NCI-H2196 treated with DMSO at 0.1 percent for 48 hours (cell line): ENCODE results near the gene CC2D2A.
"Not testable (repeated sequence)": the region's sequence is repeated elsewhere in the genome, so short reads cannot be mapped to it uniquely, and the experiment has no call there.

ENCODE experiments used
- DNase-seq: peaks from one replicate; lab custom pipeline; 2025; ENCODE audit not compliant: unreplicated experiment; lab: John Stamatoyannopoulos, UW

CC2D2A gene

GRCh38 chr4:15556511-15557092 lies 86.9 kb downstream of the CC2D2A start:
- DNase-seq, result no peak

GRCh38 chr4:15557786-15558550 lies 88.3 kb downstream of the CC2D2A start:
- no peak for DNase-seq

- DNase-seq, result no peak
Measured at GRCh38 chr4:15558561-15558960, 88.9 kb downstream of the CC2D2A start.

- no peak for DNase-seq
Measured at GRCh38 chr4:15562114-15562513, 92.4 kb downstream of the CC2D2A start.

- DNase-seq, result no peak
Measured at GRCh38 chr4:15562623-15563022, 92.9 kb downstream of the CC2D2A start.

GRCh38 chr4:15563871-15564270 lies 94.2 kb downstream of the CC2D2A start:
- no peak for DNase-seq

DNA sequence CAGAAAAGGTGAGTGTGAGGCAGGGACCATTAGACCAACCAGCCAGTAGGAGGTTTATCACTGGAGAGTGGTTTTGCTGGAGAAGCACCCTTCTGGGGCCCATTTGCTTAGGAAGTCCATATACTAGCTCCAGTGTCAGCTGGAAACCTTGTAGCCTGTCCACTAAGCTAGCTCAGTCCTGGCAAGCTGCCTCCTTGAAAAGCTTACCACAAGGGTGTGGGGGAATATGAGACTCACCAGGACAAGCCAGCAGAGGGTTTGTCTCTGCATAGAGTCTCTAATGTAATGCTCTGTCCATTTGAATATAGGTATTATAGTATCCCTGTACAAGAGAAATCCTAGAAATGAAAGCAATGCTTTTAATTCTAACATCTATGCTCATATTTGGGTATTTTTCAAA lies 99.1 kb downstream of the CC2D2A start:
- no peak for DNase-seq

DNA sequence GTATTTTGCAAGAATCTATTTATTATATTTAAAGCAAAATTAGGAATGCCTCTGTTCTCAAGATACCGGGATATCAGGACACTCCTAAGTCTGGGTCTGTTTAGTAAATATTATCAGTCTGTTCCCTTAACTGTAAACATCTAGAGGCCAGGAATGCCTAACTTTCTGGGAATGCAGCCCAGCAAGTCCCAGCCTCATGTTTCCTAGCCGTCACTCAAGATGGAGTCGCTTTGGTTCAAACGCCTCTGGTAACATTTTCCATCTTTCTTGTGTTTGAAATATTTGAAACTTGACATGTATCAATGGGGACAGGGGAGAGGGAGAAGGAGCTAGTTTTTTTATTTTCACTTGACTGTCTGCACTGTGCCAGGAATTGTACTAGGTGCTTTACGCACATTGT lies 100.1 kb downstream of the CC2D2A start:
- no peak for DNase-seq

GRCh38 chr4:15575966-15576365 lies 106.3 kb downstream of the CC2D2A start:
- DNase-seq, result no peak

- DNase-seq, result no peak
Measured at GRCh38 chr4:15577508-15577907, 107.8 kb downstream of the CC2D2A start.

GRCh38 chr4:15584785-15585184 lies 115.1 kb downstream of the CC2D2A start:
- no peak for DNase-seq

DNA sequence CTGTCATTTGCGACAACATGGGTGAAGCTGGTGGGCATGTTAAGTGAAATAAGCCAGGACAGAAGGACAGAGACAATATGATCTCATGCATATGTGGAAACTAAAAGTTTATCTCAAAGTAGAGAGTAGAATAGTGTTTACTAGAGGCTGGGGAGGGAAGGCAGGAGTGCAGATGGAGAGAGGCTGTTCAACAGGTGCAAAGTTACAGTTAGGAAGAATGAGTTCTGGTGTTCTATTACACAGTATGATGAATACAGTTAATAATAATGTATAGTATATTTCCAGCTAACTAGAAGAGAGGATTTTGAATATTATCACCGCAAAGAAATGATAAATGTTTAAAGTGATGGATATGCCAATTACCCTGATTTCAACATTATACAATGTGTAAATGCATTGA lies 115.6 kb downstream of the CC2D2A start:
- DNase-seq, result no peak

DNA sequence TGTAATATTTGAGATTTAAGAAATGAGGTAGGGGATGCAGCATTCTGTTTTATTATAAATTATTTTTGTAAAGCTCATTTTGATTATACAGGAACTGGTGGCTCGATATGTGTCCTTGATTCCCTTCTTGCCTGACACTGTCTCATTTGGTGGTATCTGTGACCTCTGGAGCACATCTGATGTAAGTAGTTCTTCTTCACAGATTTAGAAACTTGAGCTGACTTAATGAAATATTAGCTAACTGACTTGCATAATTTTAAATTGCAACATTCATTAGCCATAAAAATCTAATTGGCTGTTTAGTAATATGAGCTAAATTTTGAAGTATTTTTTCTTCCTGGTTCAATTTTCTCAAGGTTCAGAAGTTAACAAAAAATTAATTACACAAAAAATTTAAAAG lies 116.4 kb downstream of the CC2D2A start:
- DNase-seq, result no peak

GRCh38 chr4:15587649-15588048 lies 118.0 kb downstream of the CC2D2A start:
- DNase-seq, result no peak

GRCh38 chr4:15592799-15593198 lies 123.1 kb downstream of the CC2D2A start:
- no peak for DNase-seq

DNA sequence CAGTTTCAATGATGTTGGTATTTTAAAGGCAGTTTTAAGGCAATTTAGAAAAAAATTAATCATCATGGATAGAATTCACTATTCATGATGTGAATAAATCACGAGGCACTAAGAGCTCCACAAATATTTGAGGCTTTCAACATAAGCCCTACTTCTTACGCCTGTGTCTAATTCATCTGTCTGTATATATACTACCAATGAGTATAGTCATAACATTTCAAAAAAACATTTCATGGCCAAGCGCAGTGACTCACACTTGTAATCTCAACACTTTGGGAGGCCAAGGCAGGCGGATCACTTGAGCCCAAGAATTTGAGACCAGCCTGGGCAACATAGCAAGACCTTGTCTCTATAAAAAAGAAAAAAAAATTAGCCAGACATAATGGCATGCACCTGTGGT lies 129.0 kb downstream of the CC2D2A start:
- DNase-seq, result no peak

DNA sequence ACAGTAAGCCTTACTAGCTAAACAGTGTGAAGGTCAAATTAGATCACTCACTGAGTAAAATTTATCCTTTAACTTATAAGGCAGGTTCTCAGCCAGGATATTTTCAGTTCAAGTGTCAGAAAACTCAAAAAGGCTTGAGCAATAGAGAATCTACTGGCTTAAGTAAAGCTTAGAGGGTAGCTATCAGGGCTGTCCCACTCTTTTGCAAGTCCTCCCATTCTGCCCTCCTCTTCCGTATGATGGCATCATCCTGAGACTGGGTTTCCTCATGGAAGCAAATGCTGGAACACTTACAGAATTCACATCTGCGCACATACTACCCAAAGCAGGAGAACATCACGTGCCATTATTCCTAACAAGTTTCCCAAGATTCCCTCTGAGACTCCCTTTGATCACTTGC lies 130.5 kb downstream of the CC2D2A start:
- DNase-seq, result no peak

DNA sequence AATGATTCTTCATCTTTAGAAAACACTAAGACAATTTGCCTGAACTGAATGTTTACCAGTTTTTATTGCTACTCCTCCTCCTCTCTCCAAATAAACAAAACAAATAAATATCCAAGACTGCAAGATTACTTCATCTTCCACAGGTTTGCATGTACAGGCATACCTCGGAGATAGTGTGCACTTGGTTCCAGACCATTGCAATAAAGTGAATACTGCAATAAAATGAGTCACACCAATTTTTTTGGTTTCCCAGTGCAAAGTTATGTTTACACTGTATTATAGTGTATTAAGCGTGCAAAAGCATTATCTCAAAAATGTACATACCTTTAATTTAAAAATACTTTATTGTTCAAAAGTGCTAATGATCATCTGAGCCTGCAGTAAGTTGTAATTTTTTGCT lies 132.2 kb downstream of the CC2D2A start:
- DNase-seq, result no peak

GRCh38 chr4:15605537-15605936 lies 135.9 kb downstream of the CC2D2A start:
- DNase-seq, result no peak

DNA sequence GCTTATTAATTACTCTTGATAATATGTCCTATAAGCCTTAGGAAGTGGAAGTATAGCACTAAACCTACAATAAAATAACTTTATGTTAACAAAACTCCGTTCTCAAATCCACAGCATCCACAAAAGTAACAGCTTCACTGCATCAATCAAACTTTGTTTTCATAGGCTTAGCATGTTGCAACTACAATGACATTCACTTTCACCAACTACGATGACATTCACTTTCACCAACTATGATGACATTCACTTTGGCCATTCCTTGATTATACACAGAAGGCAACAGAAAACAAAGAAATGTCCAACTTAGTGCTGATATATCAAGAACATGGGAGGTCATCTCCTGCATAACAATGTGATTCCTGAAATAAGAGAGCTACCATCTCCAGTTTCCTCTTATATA lies 141.2 kb downstream of the CC2D2A start:
- DNase-seq, result no peak

DNA sequence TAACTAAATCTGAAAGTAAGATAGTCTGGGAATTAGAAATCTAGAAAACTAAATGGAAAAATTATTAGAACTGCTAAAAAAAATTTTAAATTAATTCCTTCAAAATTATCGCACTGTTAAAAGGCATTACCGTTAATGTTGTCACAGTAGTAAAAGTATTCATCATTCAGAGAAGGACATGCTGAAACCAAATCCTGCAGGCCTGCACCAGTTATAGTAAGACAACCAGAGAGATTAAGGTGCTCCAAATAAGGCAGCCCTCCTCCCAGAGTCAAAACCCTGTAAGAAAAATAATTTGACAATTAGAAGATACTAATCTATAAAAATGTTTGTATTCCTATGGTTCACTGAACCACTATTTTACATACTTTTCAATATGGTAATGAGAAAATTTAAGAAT lies 142.5 kb downstream of the CC2D2A start:
- no peak for DNase-seq

DNA sequence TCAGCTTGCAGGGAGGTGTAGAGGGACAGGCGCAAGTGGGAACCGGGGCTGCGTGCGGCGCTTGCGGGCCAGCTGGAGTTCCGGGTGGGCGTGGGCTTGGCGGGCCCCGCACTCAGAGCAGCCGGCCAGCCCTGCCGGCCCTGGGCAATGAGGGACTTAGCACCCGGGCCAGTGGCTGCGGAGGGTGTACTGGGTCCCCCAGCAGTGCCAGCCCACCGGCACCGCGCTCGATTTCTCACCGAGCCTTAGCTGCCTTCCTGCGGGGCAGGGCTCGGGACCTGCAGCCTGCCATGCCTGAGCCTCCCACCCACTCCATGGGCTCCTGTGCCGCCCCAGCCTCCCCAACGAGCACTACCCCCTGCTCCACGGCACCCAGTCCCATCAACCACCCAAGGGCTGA lies 145.2 kb downstream of the CC2D2A start:
- not testable (repeated sequence) for DNase-seq

DNA sequence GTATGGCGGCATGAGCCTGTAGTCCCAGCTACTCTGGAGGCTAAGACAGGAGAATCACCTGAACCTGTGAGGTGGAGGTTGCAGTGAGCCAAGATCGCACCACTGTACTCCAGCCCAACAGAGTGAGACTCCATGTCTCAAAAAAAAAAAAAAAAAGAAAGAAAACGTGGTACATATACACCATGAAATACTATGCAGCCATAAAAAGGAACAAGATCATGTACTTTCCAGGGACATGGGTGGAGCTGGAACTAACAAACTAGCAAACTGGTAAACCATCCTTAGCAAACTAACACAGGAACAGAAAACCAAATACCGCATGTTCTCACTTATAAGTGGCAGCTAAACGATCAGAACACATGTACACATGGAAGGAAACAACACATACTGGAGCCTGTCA lies 147.7 kb downstream of the CC2D2A start:
- DNase-seq, result not testable (repeated sequence)
